Nephron (organoid): Measurements from ENCODE around the gene IKZF1.

Experiments used
- H3K27ac Mint-ChIP-seq, 3 experiments: 2 replicates each; pipeline ENCODE4 v1.8.0; 2020; ENCODE audit warnings: mixed read lengths in 3 of 3, mild to moderate bottlenecking in 2 of 3, moderate library complexity in 1 of 3
- H3K27me3 Mint-ChIP-seq: 2 replicates; pipeline ENCODE4 v1.8.0; 2021; ENCODE audit warnings: low read depth, mild to moderate bottlenecking, moderate library complexity, mixed read lengths
- H3K36me3 Mint-ChIP-seq: 2 replicates; pipeline ENCODE4 v1.8.0; 2020; ENCODE audit warnings: low read depth, mixed read lengths
- H3K4me1 Mint-ChIP-seq: 2 replicates; pipeline ENCODE4 v1.8.0; 2020; ENCODE audit warnings: mixed read lengths
- H3K4me3 Mint-ChIP-seq, 3 experiments: 2 replicates each; pipeline ENCODE4 v1.8.0; 2020; ENCODE audit warnings: mild to moderate bottlenecking in 3 of 3, mixed read lengths in 3 of 3, moderate library complexity in 2 of 3
- H3K9me3 Mint-ChIP-seq: 2 replicates; pipeline ENCODE4 v1.8.0; 2020; ENCODE audit warnings: mixed read lengths
- TF ChIP-seq, protein P1 (sequence below), 3 experiments: fragments of 200-600 bp; sonication (generic); IDR thresholded peaks; one replicate each; pipeline ENCODE4 v1.5.0; 2021; ENCODE audit warnings: antibody characterized with exemption in 3 of 3; ENCODE audit not compliant: unreplicated experiment in 3 of 3

The IKZF1 gene

GRCh38 chr7:50265968-50266634, 38.4 kb upstream of the IKZF1 start:
- no peaks in the 10 kb centered on the region for H3K36me3 Mint-ChIP-seq
- no peak overlapping the region for H3K4me3 Mint-ChIP-seq
- no peak overlapping the region for H3K27ac Mint-ChIP-seq
- H3K27me3 Mint-ChIP-seq, result peaks cover 5% of the 10 kb centered on the region
- no peaks in the 10 kb centered on the region for H3K9me3 Mint-ChIP-seq
- TF ChIP-seq, protein P1, sequence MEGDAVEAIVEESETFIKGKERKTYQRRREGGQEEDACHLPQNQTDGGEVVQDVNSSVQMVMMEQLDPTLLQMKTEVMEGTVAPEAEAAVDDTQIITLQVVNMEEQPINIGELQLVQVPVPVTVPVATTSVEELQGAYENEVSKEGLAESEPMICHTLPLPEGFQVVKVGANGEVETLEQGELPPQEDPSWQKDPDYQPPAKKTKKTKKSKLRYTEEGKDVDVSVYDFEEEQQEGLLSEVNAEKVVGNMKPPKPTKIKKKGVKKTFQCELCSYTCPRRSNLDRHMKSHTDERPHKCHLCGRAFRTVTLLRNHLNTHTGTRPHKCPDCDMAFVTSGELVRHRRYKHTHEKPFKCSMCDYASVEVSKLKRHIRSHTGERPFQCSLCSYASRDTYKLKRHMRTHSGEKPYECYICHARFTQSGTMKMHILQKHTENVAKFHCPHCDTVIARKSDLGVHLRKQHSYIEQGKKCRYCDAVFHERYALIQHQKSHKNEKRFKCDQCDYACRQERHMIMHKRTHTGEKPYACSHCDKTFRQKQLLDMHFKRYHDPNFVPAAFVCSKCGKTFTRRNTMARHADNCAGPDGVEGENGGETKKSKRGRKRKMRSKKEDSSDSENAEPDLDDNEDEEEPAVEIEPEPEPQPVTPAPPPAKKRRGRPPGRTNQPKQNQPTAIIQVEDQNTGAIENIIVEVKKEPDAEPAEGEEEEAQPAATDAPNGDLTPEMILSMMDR (IDR thresholded peaks at IDR 0.05; ENCODE audit: unreplicated experiment in 3 of 3), result no peak
- H3K4me1 Mint-ChIP-seq, result no peaks in the 10 kb centered on the region

- no peak overlapping the region for H3K27ac Mint-ChIP-seq
- peaks cover 5% of the 10 kb centered on the region for H3K27me3 Mint-ChIP-seq
- no peaks in the 10 kb centered on the region for H3K9me3 Mint-ChIP-seq
- no peaks in the 10 kb centered on the region for H3K4me1 Mint-ChIP-seq
- TF ChIP-seq, protein P1 (IDR thresholded peaks at IDR 0.05; ENCODE audit: unreplicated experiment in 3 of 3), result no peak
- no peak overlapping the region for H3K4me3 Mint-ChIP-seq
- H3K36me3 Mint-ChIP-seq, result no peaks in the 10 kb centered on the region
Observed at GRCh38 chr7:50266635-50267386, 37.7 kb upstream of the IKZF1 start.

- Mint-ChIP-seq H3K4me1 (no peaks in the 10 kb centered on the region), H3K9me3 (no peaks in the 10 kb centered on the region), H3K27me3 (peaks cover 5% of the 10 kb centered on the region), H3K27ac (no peak overlapping the region), H3K36me3 (no peaks in the 10 kb centered on the region), H3K4me3 (no peak overlapping the region)
- TF ChIP-seq, protein P1 (IDR thresholded peaks at IDR 0.05; ENCODE audit: unreplicated experiment in 3 of 3), result no peak
Observed at GRCh38 chr7:50267525-50268041, 36.9 kb upstream of the IKZF1 start.

- H3K4me3 Mint-ChIP-seq, result no peak overlapping the region
- no peaks in the 10 kb centered on the region for H3K4me1 Mint-ChIP-seq
Observed at GRCh38 chr7:50268223-50268622, 36.3 kb upstream of the IKZF1 start.

DNA sequence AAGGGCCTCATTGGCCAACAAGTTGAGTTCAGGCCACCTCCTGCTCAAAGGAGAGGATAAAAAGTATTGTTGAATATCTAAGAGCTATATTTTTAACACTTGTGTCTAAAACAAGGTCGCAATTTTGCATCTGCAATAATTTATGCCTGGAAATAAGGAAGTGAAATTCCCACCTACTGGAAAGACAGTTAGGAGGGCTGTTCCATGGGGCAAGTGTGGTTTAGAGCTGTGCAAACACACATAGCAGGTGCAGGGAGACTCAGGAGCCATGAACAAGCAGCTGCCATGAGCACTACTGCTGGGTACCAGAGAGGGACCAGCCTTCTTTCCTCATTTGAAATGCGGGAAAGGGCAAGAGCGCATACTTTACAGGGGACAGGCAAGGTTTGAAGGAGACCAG, 35.5 kb upstream of the IKZF1 start:
- Mint-ChIP-seq H3K4me1 (no peaks in the 10 kb centered on the region), H3K27ac (no peak overlapping the region), H3K9me3 (no peaks in the 10 kb centered on the region), H3K36me3 (no peaks in the 10 kb centered on the region), H3K27me3 (peaks cover 5% of the 10 kb centered on the region), H3K4me3 (no peak overlapping the region)
- TF ChIP-seq, protein P1 (IDR thresholded peaks at IDR 0.05; ENCODE audit: unreplicated experiment in 3 of 3), result no peak

More at GRCh38 chr7:50268223-50268622, 36.3 kb upstream of the IKZF1 start:
- TF ChIP-seq, protein P1 (IDR thresholded peaks at IDR 0.05; ENCODE audit: unreplicated experiment in 3 of 3), result no peak
- H3K9me3 Mint-ChIP-seq, result no peaks in the 10 kb centered on the region
- no peak overlapping the region for H3K27ac Mint-ChIP-seq
- H3K27me3 Mint-ChIP-seq, result peaks cover 5% of the 10 kb centered on the region
- H3K36me3 Mint-ChIP-seq, result no peaks in the 10 kb centered on the region
